ENCODE results near the gene SCFD2. TPM values are rescaled to one million over a fixed set of nuclear protein-coding genes. Genes with fewer than 3 reads are reported as not detected.

Gene SCFD2
- total RNA-seq, 1 donor from 2014 or later = 46.6 TPM

DNA sequence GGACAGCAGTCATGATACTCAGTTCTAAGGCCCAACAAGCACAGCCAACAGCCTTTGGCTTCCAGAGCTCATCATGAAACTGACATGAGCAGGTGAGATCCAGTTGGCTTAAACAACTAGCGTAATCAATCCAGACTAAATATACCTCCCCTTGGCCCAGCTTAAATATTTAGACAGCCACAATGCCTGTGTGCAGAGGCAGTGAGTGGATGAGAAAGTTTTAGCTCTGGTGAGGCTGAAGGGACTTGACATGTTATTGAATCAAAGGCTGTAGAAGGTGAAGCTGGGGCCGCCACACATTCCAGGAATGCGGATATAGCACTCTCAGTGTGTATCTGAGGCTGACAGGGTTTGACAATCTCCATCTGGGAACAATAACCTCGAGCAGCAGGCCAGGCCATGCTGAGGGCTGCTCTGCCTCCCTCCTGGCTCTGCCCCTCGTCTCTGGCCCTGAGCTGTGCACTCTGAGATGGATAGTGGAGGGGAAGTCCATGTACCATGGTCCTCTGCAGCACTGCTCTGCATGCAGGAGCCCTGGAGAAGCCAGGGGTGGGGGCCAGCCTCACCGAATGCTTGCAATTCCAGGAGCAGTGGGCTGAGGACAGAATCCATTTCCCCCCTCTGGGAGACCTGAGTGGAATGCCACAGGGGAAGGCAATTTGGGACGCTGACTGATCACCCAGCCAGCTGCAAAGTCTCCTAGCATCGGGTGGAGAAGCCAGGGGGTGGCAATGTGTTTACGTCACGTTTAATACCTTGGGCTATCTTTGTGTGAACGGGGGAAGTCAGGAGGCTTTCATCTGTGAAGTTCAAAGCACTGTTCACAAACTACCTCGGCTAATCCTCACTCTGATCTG lies 541.0 kb downstream of the SCFD2 start:
- no peak for DNase-seq (ENCODE audit: low spot score)

DNA sequence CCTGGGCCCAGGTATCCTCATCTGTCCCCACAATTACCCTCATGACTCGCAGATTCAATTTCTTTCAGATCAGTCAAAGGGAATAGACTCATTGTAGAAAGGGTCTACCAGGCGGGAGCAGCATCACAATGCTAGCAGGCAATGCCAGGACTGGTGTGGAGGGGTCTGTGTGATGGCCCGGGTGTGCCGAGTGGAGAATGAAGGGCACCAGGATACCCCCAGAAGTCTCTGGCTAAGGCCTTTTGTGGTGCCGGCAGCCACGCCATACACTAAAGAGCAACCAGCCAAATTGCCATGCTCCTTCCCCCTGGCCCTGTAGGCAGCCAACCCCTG lies 541.6 kb downstream of the SCFD2 start:
- no peak for DNase-seq (ENCODE audit: low spot score)

DNA sequence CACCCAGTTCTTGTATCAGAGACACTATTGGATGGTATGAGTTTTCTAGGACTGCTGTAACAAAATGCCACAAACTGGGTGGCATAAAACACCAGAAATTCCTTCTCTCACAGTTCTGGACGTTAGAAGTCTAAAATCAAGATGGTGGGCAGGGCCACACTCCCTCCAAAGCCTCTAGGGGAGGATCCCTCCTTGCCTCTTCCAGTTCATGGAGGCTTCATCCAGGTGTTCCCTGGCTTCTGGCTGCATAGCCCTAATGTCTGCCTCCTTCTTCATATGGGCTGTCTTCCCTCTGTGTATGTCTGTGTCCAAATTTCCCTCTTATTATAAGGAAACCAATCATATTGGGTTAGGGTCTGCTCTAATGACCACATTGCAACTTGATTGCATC lies 542.2 kb downstream of the SCFD2 start:
- no peak for DNase-seq (ENCODE audit: low spot score)

Other genes starting within 250 kb of the SCFD2 start
- gene FIP1L1, start 11.6 kb upstream of the SCFD2 start, total RNA-seq = 67.8 TPM
- gene LNX1, start 225.4 kb upstream of the SCFD2 start, total RNA-seq = 26.7 TPM